ENCODE measurements around the gene SOBP.

GRCh38 chr6:107639511-107639910 lies 149.6 kb downstream of the SOBP start:
- TF ChIP-seq POLR2A (IDR thresholded peaks at IDR 0.05) (no peak), CTCF (IDR thresholded peaks at IDR 0.05) (no peak), POLR2AphosphoS5 (IDR thresholded peaks at IDR 0.05) (no peak)

Data from breast epithelium (tissue), 3 donors.